CD14-positive monocyte (primary cell): ENCODE data around the gene SNAI1. TPM values are rescaled to one million over a fixed set of nuclear protein-coding genes. Genes with fewer than 3 reads are reported as not detected.
A peak's percentile ranks its signal among the peaks of the same experiment; 100 is the strongest.

ENCODE experiments used
- DNase-seq, 3 donors: peaks; one replicate each; pipeline ENCODE4 v3.0.0-alpha.2; 2011 to 2022
- H2AFZ ChIP-seq: 2 replicates; pipeline ENCODE4 v1.6.0; 2012; ENCODE audit warnings: mild to moderate bottlenecking, low read depth, low read length, inconsistent platforms; ENCODE audit not compliant: insufficient read depth, poor library complexity, severe bottlenecking
- H3K27ac ChIP-seq, 2 donors: 1 replicate in 1 of 2; 2 replicates in 1 of 2; pipeline ENCODE4 v1.5.1; 2012 to 2013; ENCODE audit warnings: low read length in 2 of 2, control low read depth in 1 of 2, inconsistent platforms in 1 of 2, low read depth in 1 of 2, mild to moderate bottlenecking in 1 of 2
- H3K27me3 ChIP-seq, 2 donors: one replicate each; pipeline versions ENCODE4 v1.6.0 to v1.6.1; 2011 to 2013; ENCODE audit warnings: low read length in 2 of 2; ENCODE audit not compliant: control insufficient read depth in 2 of 2, insufficient read depth in 2 of 2
- H3K36me3 ChIP-seq, 2 donors: replicated peaks in 1 of 2; 1 replicate in 1 of 2; 2 replicates in 1 of 2; pipeline versions ENCODE4 v1.5.1 to v1.6.1; 2012 to 2013; ENCODE audit warnings: low read length in 2 of 2, control low read depth in 1 of 2, inconsistent platforms in 1 of 2, mild to moderate bottlenecking in 1 of 2; ENCODE audit not compliant: insufficient read depth in 2 of 2, control insufficient read depth in 1 of 2
- H3K4me1 ChIP-seq, 2 donors: 1 replicate in 1 of 2; 2 replicates in 1 of 2; pipeline versions ENCODE4 v1.5.1 to v1.6.1; 2012 to 2013; ENCODE audit warnings: low read length in 2 of 2, control low read depth in 1 of 2, inconsistent platforms in 1 of 2, mild to moderate bottlenecking in 1 of 2, moderate library complexity in 1 of 2; ENCODE audit not compliant: insufficient read depth in 2 of 2, control insufficient read depth in 1 of 2
- H3K4me2 ChIP-seq: replicated peaks from 2 replicates; pipeline ENCODE3; 2012; ENCODE audit warnings: low read length, moderate library complexity, mild to moderate bottlenecking; ENCODE audit not compliant: poor library complexity, severe bottlenecking; ENCODE audit errors: extremely low read depth
- H3K4me3 ChIP-seq, 3 experiments: fragments of 200-600 bp in 1 of 3; sonication (generic) in 1 of 3; replicated peaks in 1 of 3; 1 replicate in 2 of 3; 2 replicates in 1 of 3; pipeline ENCODE4 v1.5.1; 2011 to 2013; ENCODE audit warnings: low read length in 3 of 3, mild to moderate bottlenecking in 3 of 3, control low read depth in 2 of 3, low read depth in 2 of 3, inconsistent platforms in 1 of 3, moderate library complexity in 1 of 3
- H3K79me2 ChIP-seq: 2 replicates; pipeline ENCODE4 v1.6.0; 2012; ENCODE audit warnings: mild to moderate bottlenecking, control low read depth, inconsistent platforms, low read length, moderate library complexity; ENCODE audit not compliant: insufficient read depth
- H3K9ac ChIP-seq: 2 replicates; pipeline ENCODE4 v1.6.0; 2017; ENCODE audit warnings: low read length, mild to moderate bottlenecking; ENCODE audit not compliant: insufficient read depth, poor library complexity, severe bottlenecking
- H3K9me3 ChIP-seq, 2 donors: replicated peaks in 1 of 2; 1 replicate in 1 of 2; 2 replicates in 1 of 2; pipeline versions ENCODE4 v1.5.1 to v1.6.1; 2012 to 2013; ENCODE audit warnings: low read length in 2 of 2, control low read depth in 1 of 2; ENCODE audit not compliant: control insufficient read depth in 1 of 2, insufficient read depth in 1 of 2
- H4K20me1 ChIP-seq: 2 replicates; pipeline ENCODE4 v1.6.0; 2012; ENCODE audit warnings: mild to moderate bottlenecking, low read length, control low read depth, moderate library complexity; ENCODE audit not compliant: insufficient read depth
- H3K27ac Mint-ChIP-seq, 7 donors: one replicate each; pipeline ENCODE4 v1.8.0; 2020; ENCODE audit warnings: mild to moderate bottlenecking in 7 of 7, mixed read lengths in 7 of 7, moderate library complexity in 6 of 7, inconsistent platforms in 2 of 7
- H3K27me3 Mint-ChIP-seq, 3 donors: one replicate each; pipeline ENCODE4 v1.8.0; 2021 to 2022; ENCODE audit warnings: low read depth in 3 of 3, mild to moderate bottlenecking in 3 of 3, mixed read lengths in 3 of 3, moderate library complexity in 3 of 3, inconsistent platforms in 1 of 3
- H3K36me3 Mint-ChIP-seq, 2 donors: one replicate each; pipeline ENCODE4 v1.8.0; 2020; ENCODE audit warnings: mixed read lengths in 2 of 2, inconsistent platforms in 1 of 2, mild to moderate bottlenecking in 1 of 2
- H3K4me1 Mint-ChIP-seq: one replicate; pipeline ENCODE4 v1.8.0; 2020; ENCODE audit warnings: mild to moderate bottlenecking, mixed read lengths
- H3K4me3 Mint-ChIP-seq, 2 donors: one replicate each; pipeline ENCODE4 v1.8.0; 2020; ENCODE audit warnings: mild to moderate bottlenecking in 2 of 2, mixed read lengths in 2 of 2, moderate library complexity in 1 of 2
- H3K9me3 Mint-ChIP-seq, 7 donors: one replicate each; pipeline ENCODE4 v1.8.0; 2020 to 2022; ENCODE audit warnings: mixed read lengths in 7 of 7, mild to moderate bottlenecking in 6 of 7, moderate library complexity in 6 of 7, inconsistent platforms in 2 of 7
- WGBS: methylation state at CpG from one replicate; pipeline ENCODE4 v1.1.5; 2013; ENCODE audit warnings: missing lambda C conversion rate; ENCODE audit not compliant: insufficient coverage; 5-methylcytosine and 5-hydroxymethylcytosine counted together
- intact Hi-C, 2 donors: fragments of 100-400 bp; cut with micrococcal nuclease; formaldehyde crosslinking; loops; one replicate each; pipeline versions ENCODE4 v1.15.0 to v1.15.1; 2023
- polyA plus RNA-seq, 3 donors: library from polyadenylated mRNA; depleted of rRNA in 1 of 3; unstranded in 2 of 3; stranded (reverse) in 1 of 3; fragments of 300-500 nt in 2 of 3; fragments of >200 nt in 1 of 3; fragmentation: Illumina TruSeq in 2 of 3; gene quantifications; 1 replicate in 2 of 3; 2 replicates in 1 of 3; pipeline ENCODE4 v1.2.3, GENCODE V29; 2012 to 2021
- TF ChIP-seq, protein P1 (sequence below): fragments of 200-600 bp; IDR thresholded peaks from one replicate; pipeline ENCODE4 v1.8.0; 2022; ENCODE audit warnings: antibody characterized with exemption, mild to moderate bottlenecking

SNAI1 gene
- polyA plus RNA-seq, 3 donors, result 2.4 to 181 (median 2.6) TPM

DNA sequence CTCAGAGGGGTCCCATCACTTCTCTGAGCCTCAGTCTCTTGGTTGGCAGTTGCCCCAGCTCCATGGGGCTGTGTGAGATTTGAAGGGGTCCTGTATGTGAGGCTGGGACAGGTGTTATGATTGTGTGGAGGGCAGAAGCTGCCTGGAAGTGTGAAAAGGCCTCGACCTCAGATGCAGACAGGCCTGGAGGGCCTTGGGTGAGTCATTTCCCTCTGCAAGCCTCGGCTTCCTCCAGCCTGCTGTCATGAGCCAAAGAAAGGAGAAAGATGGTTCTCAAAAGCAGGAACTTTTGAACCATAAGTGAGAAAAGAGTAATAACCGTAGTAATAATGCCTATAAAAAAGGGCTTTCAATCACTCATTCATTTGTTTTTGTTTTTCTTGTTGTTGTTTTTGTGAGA, 37.5 kb downstream of the SNAI1 start:
- no peaks in the 10 kb centered on the region for H3K36me3 ChIP-seq
- H3K27ac ChIP-seq, result peak overlapping the region; percentile 75 to 81
- Mint-ChIP-seq H3K27ac (peak overlapping the region; percentile 88 to 97 (median 94)), H3K9me3 (no peaks in the 10 kb centered on the region), H3K4me1 (peaks cover 41% of the 10 kb centered on the region), H3K36me3 (no peaks in the 10 kb centered on the region), H3K27me3 (peaks cover 0 to 8% (median 5%) of the 10 kb centered on the region in 3 donors), H3K4me3 (no peak overlapping the region)
- intact Hi-C loops, result no loop called here
- peak overlapping the region; percentile 11 for H3K9ac ChIP-seq
- no peaks in the 10 kb centered on the region for H3K79me2 ChIP-seq
- TF ChIP-seq, protein P1, sequence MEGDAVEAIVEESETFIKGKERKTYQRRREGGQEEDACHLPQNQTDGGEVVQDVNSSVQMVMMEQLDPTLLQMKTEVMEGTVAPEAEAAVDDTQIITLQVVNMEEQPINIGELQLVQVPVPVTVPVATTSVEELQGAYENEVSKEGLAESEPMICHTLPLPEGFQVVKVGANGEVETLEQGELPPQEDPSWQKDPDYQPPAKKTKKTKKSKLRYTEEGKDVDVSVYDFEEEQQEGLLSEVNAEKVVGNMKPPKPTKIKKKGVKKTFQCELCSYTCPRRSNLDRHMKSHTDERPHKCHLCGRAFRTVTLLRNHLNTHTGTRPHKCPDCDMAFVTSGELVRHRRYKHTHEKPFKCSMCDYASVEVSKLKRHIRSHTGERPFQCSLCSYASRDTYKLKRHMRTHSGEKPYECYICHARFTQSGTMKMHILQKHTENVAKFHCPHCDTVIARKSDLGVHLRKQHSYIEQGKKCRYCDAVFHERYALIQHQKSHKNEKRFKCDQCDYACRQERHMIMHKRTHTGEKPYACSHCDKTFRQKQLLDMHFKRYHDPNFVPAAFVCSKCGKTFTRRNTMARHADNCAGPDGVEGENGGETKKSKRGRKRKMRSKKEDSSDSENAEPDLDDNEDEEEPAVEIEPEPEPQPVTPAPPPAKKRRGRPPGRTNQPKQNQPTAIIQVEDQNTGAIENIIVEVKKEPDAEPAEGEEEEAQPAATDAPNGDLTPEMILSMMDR, result no peak
- no peaks in the 10 kb centered on the region for H3K9me3 ChIP-seq
- H4K20me1 ChIP-seq, result no peaks in the 10 kb centered on the region
- no peak overlapping the region for H3K4me2 ChIP-seq
- no peaks in the 10 kb centered on the region for H3K27me3 ChIP-seq
- H2AFZ ChIP-seq, result no peak overlapping the region
- DNase-seq, result peak; percentile 83 to 92 (median 89)
- H3K4me1 ChIP-seq, result peaks cover 30 to 42% of the 10 kb centered on the region in 2 donors
- WGBS, result 0% methylated on average over 2 of the region's 3 CpGs
- no peak overlapping the region for H3K4me3 ChIP-seq

DNA sequence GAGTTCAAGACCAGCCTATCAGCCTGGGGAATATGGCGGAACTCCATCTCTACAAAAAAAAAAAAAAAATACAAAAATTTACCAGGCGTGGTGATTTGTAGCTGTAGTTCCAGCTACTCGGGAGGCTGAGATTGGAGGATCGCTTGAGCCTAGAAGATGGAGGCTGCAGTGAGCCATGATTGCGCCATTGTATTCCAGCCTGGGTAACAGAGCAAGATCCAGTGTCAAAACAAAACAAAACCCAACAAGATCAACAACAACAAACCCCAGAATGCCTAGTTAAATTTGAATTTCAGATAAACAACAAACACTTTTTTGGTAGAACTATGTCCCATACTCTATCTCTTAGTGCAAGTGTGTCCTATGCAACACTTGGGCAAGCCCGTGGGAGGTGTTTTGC, 39.9 kb downstream of the SNAI1 start:
- H2AFZ ChIP-seq, result no peak overlapping the region
- H3K9ac ChIP-seq, result no peak overlapping the region
- Mint-ChIP-seq H3K27ac (peak overlapping the region in 1 of 7 donors; percentile 40), H3K4me1 (peaks cover 35% of the 10 kb centered on the region), H3K36me3 (no peaks in the 10 kb centered on the region), H3K4me3 (no peak overlapping the region), H3K27me3 (peaks cover 0 to 6% (median 1%) of the 10 kb centered on the region in 3 donors), H3K9me3 (no peaks in the 10 kb centered on the region)
- no peak overlapping the region for H3K27ac ChIP-seq
- intact Hi-C loops, result no loop called here
- DNase-seq, result no peak
- H3K4me3 ChIP-seq, result no peak overlapping the region
- peaks cover 24 to 39% of the 10 kb centered on the region in 2 donors for H3K4me1 ChIP-seq
- TF ChIP-seq, protein P1, result no peak
- H3K79me2 ChIP-seq, result no peaks in the 10 kb centered on the region
- WGBS, result 100% methylated on average over 3 of the region's 6 CpGs
- H4K20me1 ChIP-seq, result no peaks in the 10 kb centered on the region
- H3K9me3 ChIP-seq, result no peaks in the 10 kb centered on the region
- no peaks in the 10 kb centered on the region for H3K27me3 ChIP-seq
- H3K4me2 ChIP-seq, result no peak overlapping the region
- no peaks in the 10 kb centered on the region for H3K36me3 ChIP-seq
